Peyer's patch (tissue), 4 donors: Measurements from ENCODE around the gene ATP10A. TPM values are rescaled to one million over a fixed set of nuclear protein-coding genes. Genes with fewer than 3 reads are reported as not detected.

ENCODE experiments used
- DNase-seq, 3 donors: peaks; one replicate each; pipeline ENCODE4 v3.0.0-alpha.2; 2017 to 2019
- H3K27ac ChIP-seq, 4 donors: fragments of 200-600 bp; sonication (generic); one replicate each; pipeline ENCODE4 v1.5.1; 2016 to 2019
- H3K27me3 ChIP-seq, 2 donors: fragments of 200-600 bp; sonication (generic); one replicate each; pipeline ENCODE4 v1.5.1; 2019
- H3K36me3 ChIP-seq, 3 donors: fragments of 200-600 bp; sonication (generic); one replicate each; pipeline ENCODE4 v1.5.1; 2016 to 2019
- H3K4me1 ChIP-seq, 4 donors: fragments of 200-600 bp; sonication (generic); one replicate each; pipeline ENCODE4 v1.5.1; 2016 to 2019
- H3K4me3 ChIP-seq, 4 donors: fragments of 200-600 bp; sonication (generic); 1 replicate in 3 of 4; 2 replicates in 1 of 4; pipeline ENCODE4 v1.5.1; 2016 to 2019; ENCODE audit warnings: mild to moderate bottlenecking in 1 of 4
- H3K9me3 ChIP-seq, 4 donors: fragments of 200-600 bp; sonication (generic); one replicate each; pipeline ENCODE4 v1.5.1; 2016 to 2019; ENCODE audit warnings: mild to moderate bottlenecking in 1 of 4
- CTCF ChIP-seq, 6 experiments: fragments of 450-650 bp in 4 of 6; fragments of 200-600 bp in 2 of 6; sonication (generic) in 1 of 6; IDR thresholded peaks; one replicate each; pipeline ENCODE4 v1.5.1; 2017 to 2019; ENCODE audit warnings: antibody characterized with exemption in 6 of 6, mild to moderate bottlenecking in 3 of 6, moderate library complexity in 1 of 6
- POLR2A ChIP-seq, 2 donors: fragments of 450-650 bp; IDR thresholded peaks; one replicate each; pipeline ENCODE4 v1.5.1; 2017; ENCODE audit warnings: antibody characterized with exemption in 2 of 2, mild to moderate bottlenecking in 2 of 2, moderate library complexity in 2 of 2
- total RNA-seq, 4 donors: library from RNA; depleted of rRNA; stranded (reverse); fragments of >200 nt; gene quantifications; one replicate each; pipeline ENCODE4 v1.1.0, GENCODE V29; 2016

The ATP10A gene
- total RNA-seq, 4 donors from 2014 or later, result 1.6 to 7.4 (median 3.7) TPM

GRCh38 chr15:25712192-25712960, 150.8 kb downstream of the ATP10A start:
- H3K9me3 ChIP-seq, result no peaks in the 10 kb centered on the region
- H3K27me3 ChIP-seq, result no peaks in the 10 kb centered on the region
- H3K4me1 ChIP-seq, result no peaks in the 10 kb centered on the region
- no peaks in the 10 kb centered on the region for H3K36me3 ChIP-seq
- H3K4me3 ChIP-seq, result no peak overlapping the region
- DNase-seq, result peak in 1 of 3 donors; percentile 11
- no peak overlapping the region for H3K27ac ChIP-seq
- TF ChIP-seq POLR2A (IDR thresholded peaks at IDR 0.05) (no peak), CTCF (IDR thresholded peaks at IDR 0.05) (no peak)

- no peaks in the 10 kb centered on the region for H3K4me1 ChIP-seq
- no peaks in the 10 kb centered on the region for H3K36me3 ChIP-seq
- no peaks in the 10 kb centered on the region for H3K27me3 ChIP-seq
- DNase-seq, result peak in 2 of 3 donors; percentile 6 to 9
- TF ChIP-seq POLR2A (IDR thresholded peaks at IDR 0.05) (no peak), CTCF (IDR thresholded peaks at IDR 0.05) (no peak)
- no peak overlapping the region for H3K4me3 ChIP-seq
- no peak overlapping the region for H3K27ac ChIP-seq
- H3K9me3 ChIP-seq, result no peaks in the 10 kb centered on the region
Observed at GRCh38 chr15:25711691-25712090, 151.4 kb downstream of the ATP10A start.

- H3K27ac ChIP-seq, result no peak overlapping the region
- no peaks in the 10 kb centered on the region for H3K36me3 ChIP-seq
- H3K9me3 ChIP-seq, result no peaks in the 10 kb centered on the region
- peak in 2 of 3 donors; percentile 8 to 21 for DNase-seq
- H3K27me3 ChIP-seq, result no peaks in the 10 kb centered on the region
- TF ChIP-seq POLR2A (IDR thresholded peaks at IDR 0.05) (no peak), CTCF (IDR thresholded peaks at IDR 0.05) (no peak)
- H3K4me1 ChIP-seq, result no peaks in the 10 kb centered on the region
- no peak overlapping the region for H3K4me3 ChIP-seq
Observed at GRCh38 chr15:25711164-25711563, 152.0 kb downstream of the ATP10A start.

GRCh38 chr15:25710184-25710583, 152.9 kb downstream of the ATP10A start:
- TF ChIP-seq POLR2A (IDR thresholded peaks at IDR 0.05) (no peak), CTCF (IDR thresholded peaks at IDR 0.05) (peak in 3 of 6 experiments; percentile 22 to 42 (median 38))
- Histone ChIP-seq H3K27me3 (no peaks in the 10 kb centered on the region), H3K4me1 (no peaks in the 10 kb centered on the region), H3K27ac (no peak overlapping the region), H3K4me3 (no peak overlapping the region), H3K9me3 (no peaks in the 10 kb centered on the region), H3K36me3 (no peaks in the 10 kb centered on the region)
- peak in 2 of 3 donors; percentile 43 to 65 for DNase-seq

- Histone ChIP-seq H3K27ac (no peak overlapping the region), H3K9me3 (no peaks in the 10 kb centered on the region)
- peak in 2 of 3 donors; percentile 29 to 32 for DNase-seq
Observed at GRCh38 chr15:25709437-25710159, 153.5 kb downstream of the ATP10A start.

More at GRCh38 chr15:25709437-25710159, 153.5 kb downstream of the ATP10A start:
- Histone ChIP-seq H3K4me1 (no peaks in the 10 kb centered on the region), H3K36me3 (no peaks in the 10 kb centered on the region), H3K27me3 (no peaks in the 10 kb centered on the region), H3K4me3 (no peak overlapping the region)
- TF ChIP-seq CTCF (IDR thresholded peaks at IDR 0.05) (no peak), POLR2A (IDR thresholded peaks at IDR 0.05) (no peak)
